Sigmoid colon (tissue), 4 donors: ENCODE data around the gene TANGO6.

Source experiments
- POLR2A ChIP-seq, 2 donors: fragments of 450-650 bp; IDR thresholded peaks; one replicate each; pipeline ENCODE4 v1.6.1; 2016; ENCODE audit warnings: antibody characterized with exemption in 2 of 2, mild to moderate bottlenecking in 2 of 2, moderate library complexity in 2 of 2
- POLR2AphosphoS5 ChIP-seq, 4 donors: sonication (generic); formaldehyde crosslinking; IDR thresholded peaks; one replicate each; pipeline ENCODE4 v1.6.1; 2017; ENCODE audit warnings: antibody characterized with exemption in 4 of 4
- TF ChIP-seq, protein P1 (sequence below), 4 experiments: fragments of 450-650 bp in 3 of 4; fragments of 200-600 bp in 1 of 4; IDR thresholded peaks; one replicate each; pipeline ENCODE4 v1.5.1; 2016 to 2019; ENCODE audit warnings: antibody characterized with exemption in 4 of 4, mild to moderate bottlenecking in 3 of 4, moderate library complexity in 2 of 4

DNA sequence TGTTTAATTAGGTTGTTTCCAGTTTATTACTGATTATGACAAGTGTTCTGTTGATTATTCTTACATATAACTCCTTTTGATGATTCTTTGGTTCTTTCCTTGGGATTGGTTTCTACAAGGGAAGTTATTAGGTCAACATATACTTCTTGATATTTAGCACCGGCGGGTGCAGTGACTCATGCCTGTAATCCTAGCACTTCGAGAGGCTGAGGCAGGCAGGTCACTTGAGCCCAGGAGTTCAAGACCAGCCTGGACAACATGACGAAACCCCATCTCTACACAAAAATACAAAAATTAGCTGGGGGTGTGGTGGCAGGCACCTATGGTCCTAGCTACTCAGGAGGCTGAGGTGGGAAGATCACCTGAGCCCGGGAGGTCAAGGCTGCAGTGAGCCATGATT, 141.9 kb downstream of the TANGO6 start:
- TF ChIP-seq POLR2AphosphoS5 (IDR thresholded peaks at IDR 0.05) (no peak), POLR2A (IDR thresholded peaks at IDR 0.05) (no peak)
- TF ChIP-seq, protein P1, sequence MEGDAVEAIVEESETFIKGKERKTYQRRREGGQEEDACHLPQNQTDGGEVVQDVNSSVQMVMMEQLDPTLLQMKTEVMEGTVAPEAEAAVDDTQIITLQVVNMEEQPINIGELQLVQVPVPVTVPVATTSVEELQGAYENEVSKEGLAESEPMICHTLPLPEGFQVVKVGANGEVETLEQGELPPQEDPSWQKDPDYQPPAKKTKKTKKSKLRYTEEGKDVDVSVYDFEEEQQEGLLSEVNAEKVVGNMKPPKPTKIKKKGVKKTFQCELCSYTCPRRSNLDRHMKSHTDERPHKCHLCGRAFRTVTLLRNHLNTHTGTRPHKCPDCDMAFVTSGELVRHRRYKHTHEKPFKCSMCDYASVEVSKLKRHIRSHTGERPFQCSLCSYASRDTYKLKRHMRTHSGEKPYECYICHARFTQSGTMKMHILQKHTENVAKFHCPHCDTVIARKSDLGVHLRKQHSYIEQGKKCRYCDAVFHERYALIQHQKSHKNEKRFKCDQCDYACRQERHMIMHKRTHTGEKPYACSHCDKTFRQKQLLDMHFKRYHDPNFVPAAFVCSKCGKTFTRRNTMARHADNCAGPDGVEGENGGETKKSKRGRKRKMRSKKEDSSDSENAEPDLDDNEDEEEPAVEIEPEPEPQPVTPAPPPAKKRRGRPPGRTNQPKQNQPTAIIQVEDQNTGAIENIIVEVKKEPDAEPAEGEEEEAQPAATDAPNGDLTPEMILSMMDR (IDR thresholded peaks at IDR 0.05) = no peak
